Hepatocyte (in vitro differentiated cells): Measurements from ENCODE around the gene BEX3.

ENCODE experiments used
- CTCF ChIP-seq: fragments of 200-600 bp; sonication (generic); IDR thresholded peaks from 2 replicates; pipeline ENCODE4 v1.5.1; 2016; ENCODE audit warnings: antibody characterized with exemption, mild to moderate bottlenecking; ENCODE audit not compliant: poor library complexity
- EZH2 ChIP-seq: fragments of 200-600 bp; sonication (generic); IDR thresholded peaks from 2 replicates; pipeline ENCODE4 v1.6.1; 2016; ENCODE audit warnings: antibody characterized with exemption, mild to moderate bottlenecking, borderline replicate concordance
- EZH2phosphoT487 ChIP-seq: fragments of 200-600 bp; sonication (generic); IDR thresholded peaks from one replicate; pipeline ENCODE4 v1.6.1; 2018; ENCODE audit warnings: antibody characterized with exemption, mild to moderate bottlenecking, low read depth, moderate library complexity; ENCODE audit not compliant: unreplicated experiment, severe bottlenecking

GRCh38 chrX:103373581-103373980 is 2.8 kb upstream of the BEX3 start:
- TF ChIP-seq CTCF (no peak), EZH2phosphoT487 (no peak), EZH2 (no peak)
